NCI-H2196 (cell line): Measurements from ENCODE around the gene AKAP10.
"Not testable (repeated sequence)": the region's sequence is repeated elsewhere in the genome, so short reads cannot be mapped to it uniquely, and the experiment has no call there.

Experiments used
- DNase-seq: peaks from one replicate; lab custom pipeline; 2025; ENCODE audit not compliant: unreplicated experiment; lab: John Stamatoyannopoulos, UW

AKAP10 gene

GRCh38 chr17:19873346-19873745 is 104.3 kb downstream of the AKAP10 start:
- no peak for DNase-seq

GRCh38 chr17:19868079-19868395 is 109.6 kb downstream of the AKAP10 start:
- no peak for DNase-seq

GRCh38 chr17:19867329-19868078 is 110.1 kb downstream of the AKAP10 start, which contains the start of gene ULK2:
ULK2 (minus strand) TSS chr17:19867936; CDS start chr17:19867417, 519 bp downstream.
- peak; percentile 48 for DNase-seq

GRCh38 chr17:19867079-19867328 is 110.6 kb downstream of the AKAP10 start:
- DNase-seq = peak; percentile 5

GRCh38 chr17:19865021-19865420 is 112.6 kb downstream of the AKAP10 start:
- no peak for DNase-seq

GRCh38 chr17:19860647-19861177 is 116.9 kb downstream of the AKAP10 start:
- not testable (repeated sequence) for DNase-seq

- no peak for DNase-seq
These were observed 120.0 kb downstream of the AKAP10 start for GRCh38 chr17:19857640-19858039.
